GM19240 (cell line): ENCODE results near the gene MYOG.

Experiments used
- DNase-seq: peaks from one replicate; pipeline ENCODE4 v3.0.0; 2011; ENCODE audit warnings: low spot score; ENCODE audit not compliant: insufficient read length

Gene MYOG

GRCh38 chr1:203085528-203086406, at the start of gene MYOG:
MYOG (minus strand) TSS chr1:203086012; CDS start chr1:203085961, 51 bp downstream.
- no peak for DNase-seq

GRCh38 chr1:203133970-203134725, 48.3 kb upstream of the MYOG start:
- no peak for DNase-seq

GRCh38 chr1:203131548-203132200, 45.9 kb upstream of the MYOG start:
- DNase-seq = no peak

GRCh38 chr1:203130358-203130985, 44.7 kb upstream of the MYOG start:
- DNase-seq = no peak

GRCh38 chr1:203129501-203130231, 43.9 kb upstream of the MYOG start:
- DNase-seq = no peak

GRCh38 chr1:203128716-203129500, 43.1 kb upstream of the MYOG start:
- DNase-seq = no peak

GRCh38 chr1:203128431-203128715, 42.6 kb upstream of the MYOG start:
- DNase-seq = no peak

- no peak for DNase-seq
Measured at GRCh38 chr1:203127666-203128430, 42.0 kb upstream of the MYOG start, which contains the start of gene ADORA1. ADORA1 (plus strand) TSS chr1:203127726; CDS start chr1:203128842, 1,116 bp downstream.

- no peak for DNase-seq
Measured at GRCh38 chr1:203126866-203127665, 41.3 kb upstream of the MYOG start.

GRCh38 chr1:203126151-203126865, 40.5 kb upstream of the MYOG start:
- DNase-seq = no peak

GRCh38 chr1:203124546-203125317, 38.9 kb upstream of the MYOG start:
- no peak for DNase-seq

- DNase-seq = no peak
Measured at GRCh38 chr1:203124011-203124410, 38.2 kb upstream of the MYOG start.

- DNase-seq = no peak
Measured at GRCh38 chr1:203122159-203122558, 36.3 kb upstream of the MYOG start.

- no peak for DNase-seq
Measured at GRCh38 chr1:203121186-203122015, 35.6 kb upstream of the MYOG start.

GRCh38 chr1:203120325-203121153, 34.7 kb upstream of the MYOG start:
- DNase-seq = no peak
